GOT3 (cell line): ENCODE results near the gene OR8H3.
"Not testable (repeated sequence)": the region's sequence is repeated elsewhere in the genome, so short reads cannot be mapped to it uniquely, and the experiment has no call there.

ENCODE experiments used
- DNase-seq: peaks from one replicate; lab custom pipeline; 2025; ENCODE audit warnings: mixed read lengths; lab: John Stamatoyannopoulos, UW

Gene OR8H3, protein sequence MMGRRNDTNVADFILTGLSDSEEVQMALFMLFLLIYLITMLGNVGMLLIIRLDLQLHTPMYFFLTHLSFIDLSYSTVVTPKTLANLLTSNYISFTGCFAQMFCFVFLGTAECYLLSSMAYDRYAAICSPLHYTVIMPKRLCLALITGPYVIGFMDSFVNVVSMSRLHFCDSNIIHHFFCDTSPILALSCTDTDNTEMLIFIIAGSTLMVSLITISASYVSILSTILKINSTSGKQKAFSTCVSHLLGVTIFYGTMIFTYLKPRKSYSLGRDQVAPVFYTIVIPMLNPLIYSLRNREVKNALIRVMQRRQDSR

GRCh38 chr11:56122073-56122472, at the start of gene OR8H3:
Gene OR8H3 (plus strand): TSS chr11:56122373. CDS start chr11:56122373, 0 bp downstream.
- DNase-seq, result no peak

DNA sequence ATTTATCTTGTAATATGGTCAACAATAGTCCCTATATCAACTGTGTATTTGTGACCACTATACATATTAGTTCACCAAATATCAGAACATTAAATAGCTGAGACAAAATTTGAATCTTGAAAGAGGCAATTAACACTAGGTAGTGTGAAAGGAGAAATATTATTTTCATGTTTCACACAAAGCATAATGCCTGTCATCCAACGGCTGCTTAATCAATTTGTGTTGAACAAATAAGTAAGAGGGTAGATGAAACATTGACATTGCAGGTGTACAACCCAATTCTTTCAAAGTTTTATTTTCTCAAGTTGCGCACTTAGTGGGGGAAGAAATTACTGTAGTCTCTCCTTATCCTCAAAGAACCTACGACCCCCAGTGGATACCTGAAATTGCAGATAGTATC, 32.5 kb upstream of the OR8H3 start:
- no peak for DNase-seq

DNA sequence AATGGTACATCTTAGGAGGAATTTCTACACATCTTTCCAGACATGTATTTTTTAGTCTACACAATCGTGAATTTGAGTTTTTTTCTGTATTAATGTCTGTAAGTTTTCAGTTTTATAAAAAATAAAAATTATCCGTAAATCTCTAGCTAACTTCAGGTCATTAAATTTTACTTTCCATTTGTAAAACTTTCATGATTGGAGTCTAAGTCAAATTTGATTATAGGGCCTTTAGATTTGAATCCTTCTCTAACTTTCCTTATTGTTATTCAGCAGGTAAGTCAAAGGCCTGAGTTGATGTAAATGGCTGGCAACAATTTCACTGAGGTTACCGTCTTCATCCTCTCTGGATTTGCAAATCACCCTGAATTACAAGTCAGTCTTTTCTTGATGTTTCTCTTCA, 29.2 kb upstream of the OR8H3 start, which contains the start of gene OR8I2:
Gene OR8I2, plus strand, starts transcription at position 301 of the 400 bp plus-strand sequence. Its CDS starts 0 bp downstream, at position 301.
- no peak for DNase-seq

DNA sequence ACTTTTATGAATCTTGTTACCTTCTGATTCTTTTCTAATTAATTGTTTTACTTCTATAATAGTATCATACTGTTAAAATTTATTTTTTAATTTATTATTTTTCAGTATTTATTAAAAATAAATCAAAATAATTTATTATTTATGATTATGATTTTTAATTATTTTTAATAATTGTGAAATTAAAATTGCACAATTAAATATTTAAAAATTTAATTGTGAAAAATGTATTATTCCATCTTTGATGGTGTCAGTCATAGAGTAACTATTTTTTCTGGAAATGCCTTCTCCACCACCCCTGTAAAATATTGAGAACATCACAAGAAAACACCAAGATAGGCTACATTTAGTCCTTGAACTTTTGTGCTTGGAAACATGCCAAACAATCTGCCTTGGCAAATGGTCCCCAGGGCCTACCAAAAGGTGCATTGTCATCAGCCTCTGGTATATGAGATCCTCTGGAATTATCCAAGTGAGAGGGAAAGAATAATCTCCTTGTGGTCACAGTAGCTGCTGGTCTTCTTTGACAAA, 18.9 kb upstream of the OR8H3 start, which contains the start of gene OR8H2:
Gene OR8H2, plus strand, starts transcription at position 478 of the 528 bp plus-strand sequence. CDS start 1,356 bp downstream, outside the sequence.
- DNase-seq, result no peak

GRCh38 chr11:56140151-56140661, 18.0 kb downstream of the OR8H3 start, which contains the start of gene OR8J3:
Gene OR8J3 (minus strand): TSS chr11:56140201. CDS start chr11:56137718, 2,483 bp downstream.
- no peak for DNase-seq

- DNase-seq, result not testable (repeated sequence)
Observed at GRCh38 chr11:56143681-56144080, 21.5 kb downstream of the OR8H3 start.

DNA sequence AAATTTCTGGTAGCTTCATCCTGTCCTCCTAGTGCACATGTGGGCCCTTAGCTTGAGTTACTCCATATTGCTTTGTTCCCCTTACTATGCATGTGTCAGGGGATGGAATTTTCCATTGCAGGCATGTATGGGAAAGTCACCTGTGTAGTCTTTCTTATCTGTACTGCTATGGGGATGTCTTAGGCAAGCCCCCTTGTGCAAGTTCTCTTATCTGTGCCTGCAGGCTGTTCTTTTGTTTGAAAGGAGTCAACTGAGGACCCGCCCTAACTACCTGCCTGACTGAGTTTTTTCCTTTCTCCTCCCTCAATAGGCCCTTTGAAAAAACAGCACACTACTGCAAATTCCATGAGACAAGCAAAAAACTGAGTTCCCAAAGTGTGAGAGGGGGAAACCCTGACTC, 29.2 kb downstream of the OR8H3 start:
- DNase-seq, result no peak

- no peak for DNase-seq
Observed at GRCh38 chr11:56152333-56152732, 30.2 kb downstream of the OR8H3 start.

DNA sequence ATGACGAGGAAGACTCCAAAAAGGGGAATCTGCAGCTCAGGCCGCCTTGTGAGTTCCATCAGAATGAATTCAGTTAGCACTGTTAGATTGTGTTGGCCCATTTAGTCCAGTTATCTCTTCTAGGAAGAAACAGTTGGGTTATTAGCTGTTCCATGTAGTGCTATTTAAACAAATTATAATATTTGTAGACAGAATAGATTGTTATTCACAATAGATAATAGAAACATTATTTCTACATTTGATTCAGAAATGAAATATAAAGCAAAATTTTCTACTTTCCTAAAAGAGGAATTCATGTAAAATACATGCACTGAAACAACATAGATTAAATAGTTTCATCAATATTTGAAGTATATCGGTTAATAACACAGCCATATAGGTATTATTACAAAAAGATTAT, 38.0 kb downstream of the OR8H3 start, which contains the start of gene OR8K5:
Gene OR8K5, minus strand, starts transcription at position 101 of the 400 bp plus-strand sequence. Its CDS starts 0 bp downstream, at position 101.
- no peak for DNase-seq

GRCh38 chr11:56163804-56164203, 41.6 kb downstream of the OR8H3 start:
- no peak for DNase-seq

GRCh38 chr11:56172256-56172830, 50.2 kb downstream of the OR8H3 start:
- no peak for DNase-seq
